SK-N-SH (cell line): Measurements from ENCODE around the gene MYO1D. TPM values are rescaled to one million over a fixed set of nuclear protein-coding genes. Genes with fewer than 3 reads are reported as not detected.

ENCODE experiments used
- CTCF ChIA-PET: fragments of 300-600, 350-600 bp; formaldehyde crosslinking; extraction: SDS; loops from one replicate; lab custom pipeline; 2021; lab: Yijun Ruan, JAX
- POLR2A ChIA-PET: fragments of 350-600 bp; sonication (Branson Sonifier 250); formaldehyde crosslinking; extraction: SDS; loops from one replicate; lab custom pipeline; 2020; ENCODE audit warnings: antibody characterized with exemption, inconsistent platforms; lab: Yijun Ruan, JAX
- DNase-seq: peaks from one replicate; pipeline ENCODE4 v3.0.0; 2012
- H2AFZ ChIP-seq: fragments of 200-600 bp; sonication (generic); 2 replicates; pipeline ENCODE4 v1.8.1; 2016; ENCODE audit warnings: antibody characterized with exemption, mild to moderate bottlenecking, low read depth
- H3F3A ChIP-seq: fragments of 200-600 bp; sonication (generic); replicated peaks from 2 replicates; pipeline ENCODE3; 2016; ENCODE audit warnings: antibody characterized with exemption, mild to moderate bottlenecking; ENCODE audit not compliant: insufficient read depth
- H3K27ac ChIP-seq, 2 experiments: fragments of 200-500 bp in 1 of 2; fragments of 200-600 bp in 1 of 2; sonication (Bioruptor generic) in 1 of 2; sonication (generic), shearing (Covaris generic) in 1 of 2; 2 replicates each; pipeline versions ENCODE4 v1.5.1 to v1.6.1; 2014 to 2016; ENCODE audit warnings: low read depth in 2 of 2, inconsistent platforms in 1 of 2, low read length in 1 of 2, mild to moderate bottlenecking in 1 of 2, mixed read lengths in 1 of 2
- H3K27me3 ChIP-seq: fragments of 200-600 bp; sonication (generic), shearing (Covaris generic); 2 replicates; pipeline ENCODE4 v1.6.1; 2016; ENCODE audit warnings: mixed run types; ENCODE audit not compliant: insufficient read depth
- H3K36me3 ChIP-seq, 2 experiments: fragments of 200-500 bp in 1 of 2; fragments of 200-600 bp in 1 of 2; sonication (Bioruptor generic) in 1 of 2; sonication (generic) in 1 of 2; replicated peaks in 1 of 2; 2 replicates each; pipeline versions ENCODE3 to v1.5.1; 2014 to 2016; ENCODE audit warnings: low read length in 1 of 2, mild to moderate bottlenecking in 1 of 2; ENCODE audit not compliant: insufficient read depth in 2 of 2, control insufficient read depth in 1 of 2
- H3K4me1 ChIP-seq, 2 experiments: fragments of 200-500 bp in 1 of 2; fragments of 200-600 bp in 1 of 2; sonication (Bioruptor generic) in 1 of 2; sonication (generic), shearing (Covaris generic) in 1 of 2; 2 replicates each; pipeline versions ENCODE4 v1.5.1 to v1.6.1; 2014 to 2016; ENCODE audit warnings: low read depth in 1 of 2, low read length in 1 of 2, mixed run types in 1 of 2; ENCODE audit not compliant: insufficient read depth in 2 of 2, control insufficient read depth in 1 of 2
- H3K4me2 ChIP-seq: fragments of 200-600 bp; sonication (generic), shearing (Covaris generic); 2 replicates; pipeline ENCODE4 v1.6.1; 2017; ENCODE audit warnings: mixed run types
- H3K4me3 ChIP-seq, 2 experiments: fragments of 200-500 bp in 1 of 2; fragments of 200-600 bp in 1 of 2; sonication (Bioruptor generic) in 1 of 2; sonication (generic), shearing (Covaris generic) in 1 of 2; 2 replicates each; pipeline versions ENCODE4 v1.5.1 to v1.8.1; 2014 to 2016; ENCODE audit warnings: low read depth in 2 of 2, inconsistent platforms in 1 of 2, low read length in 1 of 2, mild to moderate bottlenecking in 1 of 2, mixed read lengths in 1 of 2, moderate library complexity in 1 of 2
- H3K79me2 ChIP-seq: fragments of 200-600 bp; sonication (generic); 2 replicates; pipeline ENCODE4 v1.8.1; 2017; ENCODE audit warnings: mild to moderate bottlenecking; ENCODE audit not compliant: insufficient read depth
- H3K9ac ChIP-seq: fragments of 200-600 bp; sonication (generic); 2 replicates; pipeline ENCODE4 v1.6.1; 2017; ENCODE audit warnings: mixed run types
- H3K9me2 ChIP-seq: fragments of 200-600 bp; sonication (generic); 2 replicates; pipeline ENCODE4 v1.6.1; 2017; ENCODE audit warnings: mixed run types
- H3K9me3 ChIP-seq: fragments of 200-600 bp; sonication (generic); 2 replicates; pipeline ENCODE4 v1.6.1; 2017; ENCODE audit warnings: mixed run types, mild to moderate bottlenecking, moderate library complexity
- H4K20me1 ChIP-seq: fragments of 200-600 bp; sonication (generic); 2 replicates; pipeline ENCODE4 v1.6.1; 2017; ENCODE audit warnings: mild to moderate bottlenecking, mixed run types; ENCODE audit not compliant: insufficient read depth
- ELF1 ChIP-seq: IDR thresholded peaks from 2 replicates; pipeline ENCODE4 v1.4.0; 2012
- EZH2phosphoT487 ChIP-seq: fragments of 200-600 bp; sonication (generic); IDR thresholded peaks from 2 replicates; pipeline ENCODE4 v1.6.1; 2017; ENCODE audit warnings: low read depth, mixed run types, mild to moderate bottlenecking, antibody characterized with exemption, moderate library complexity, borderline replicate concordance
- FOSL2 ChIP-seq: IDR thresholded peaks from 2 replicates; pipeline ENCODE4 v1.4.0; 2012; ENCODE audit warnings: low read depth, mild to moderate bottlenecking, moderate library complexity, borderline replicate concordance
- FOXJ3 ChIP-seq: sonication (generic); formaldehyde crosslinking; IDR thresholded peaks from 2 replicates; pipeline ENCODE4 v1.5.1; 2020; ENCODE audit warnings: mild to moderate bottlenecking, missing genetic modification reagents
- FOXM1 ChIP-seq: IDR thresholded peaks from 2 replicates; pipeline ENCODE4 v1.4.0; 2012; ENCODE audit warnings: low read depth, mild to moderate bottlenecking
- GATA2 ChIP-seq: sonication (generic); formaldehyde crosslinking; IDR thresholded peaks from 2 replicates; pipeline ENCODE4 v1.5.0; 2020; ENCODE audit warnings: mild to moderate bottlenecking, missing genetic modification reagents
- JUND ChIP-seq: IDR thresholded peaks from 2 replicates; pipeline ENCODE4 v1.4.0; 2012
- NFIC ChIP-seq: IDR thresholded peaks from 2 replicates; pipeline ENCODE4 v1.4.0; 2012; ENCODE audit warnings: borderline replicate concordance
- RCOR1 ChIP-seq: fragments of 150-350 bp; IDR thresholded peaks from 2 replicates; pipeline ENCODE4 v1.6.1; 2017; ENCODE audit warnings: antibody characterized with exemption, low read length
- RFX5 ChIP-seq: IDR thresholded peaks from 2 replicates; pipeline ENCODE4 v1.6.1; 2012; ENCODE audit warnings: mild to moderate bottlenecking, improper control_type of control experiment, low read length
- RXRA ChIP-seq: IDR thresholded peaks from 2 replicates; pipeline ENCODE4 v1.4.0; 2012; ENCODE audit warnings: low read depth, mild to moderate bottlenecking, borderline replicate concordance
- SIN3A ChIP-seq: IDR thresholded peaks from 2 replicates; pipeline ENCODE4 v1.6.1; 2012; ENCODE audit warnings: low read depth, mild to moderate bottlenecking, low read length, moderate library complexity, borderline replicate concordance
- SMC3 ChIP-seq: IDR thresholded peaks from 2 replicates; pipeline ENCODE4 v1.6.1; 2012; ENCODE audit warnings: low read depth, low read length, improper control_type of control experiment
- TAF1 ChIP-seq: IDR thresholded peaks from 2 replicates; pipeline ENCODE4 v1.6.1; 2012; ENCODE audit warnings: low read depth, mild to moderate bottlenecking, low read length, moderate library complexity, borderline replicate concordance
- TEAD4 ChIP-seq: IDR thresholded peaks from 2 replicates; pipeline ENCODE4 v1.4.0; 2012; ENCODE audit warnings: mild to moderate bottlenecking, borderline replicate concordance; ENCODE audit not compliant: insufficient read depth
- WGBS: methylation state at CpG from one replicate; pipeline ENCODE4 v1.1.6; 2017; ENCODE audit warnings: low lambda C conversion rate; 5-methylcytosine and 5-hydroxymethylcytosine counted together
- polyA plus RNA-seq, 3 experiments: library from polyadenylated mRNA; depleted of rRNA; stranded (reverse); fragments of >200 nt; gene quantifications; 2 replicates each; pipeline ENCODE4 v1.2.3, GENCODE V29; 2012
- TF ChIP-seq, protein P1 (sequence below): IDR thresholded peaks from 2 replicates; pipeline ENCODE4 v1.4.0; 2012; ENCODE audit warnings: low read depth
- TF ChIP-seq, protein P2 (sequence below): IDR thresholded peaks from 2 replicates; pipeline ENCODE4 v1.4.0; 2012; ENCODE audit warnings: low read depth, borderline replicate concordance
- TF ChIP-seq, protein P3 (sequence below): IDR thresholded peaks from 2 replicates; pipeline ENCODE4; 2012

The MYO1D gene
- polyA plus RNA-seq, 1 of the 3 experiments (the other 2 are of a cell fraction): 20.4 TPM

DNA sequence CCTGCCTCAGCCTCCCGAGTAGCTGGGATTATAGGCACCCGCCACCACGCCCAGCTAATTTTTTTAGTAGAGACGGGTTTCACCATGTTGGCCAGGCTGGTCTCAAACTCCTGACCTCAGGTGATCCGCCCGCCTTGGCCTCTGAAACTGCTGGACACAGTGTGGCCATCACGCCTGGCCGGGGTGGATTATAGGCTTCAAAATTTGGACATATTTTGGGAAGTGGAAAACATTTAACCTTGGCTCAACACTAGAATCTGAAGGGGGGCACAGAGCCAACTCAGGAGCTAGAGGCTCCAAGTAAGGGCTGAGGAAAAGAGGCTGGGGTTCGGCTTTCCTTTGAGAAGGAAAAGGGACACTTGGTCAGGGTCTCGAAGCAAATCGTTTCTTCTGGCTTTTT, 392.3 kb downstream of the MYO1D start:
- Histone ChIP-seq H4K20me1 (peaks cover 10% of the 10 kb centered on the region; the same call in 1 of the 2 replicates), H3K4me1 (peaks cover 0 to 38% of the 10 kb centered on the region in 2 experiments; a peak in 1 of 4 replicates), H3K9me3 (no peaks in the 10 kb centered on the region), H3K9ac (no peak overlapping the region), H3K4me3 (no peak overlapping the region), H3K36me3 (peaks cover 0 to 48% of the 10 kb centered on the region in 2 experiments), H3K27ac (no peak overlapping the region), H3K27me3 (no peaks in the 10 kb centered on the region), H3K4me2 (no peak overlapping the region), H2AFZ (no peak overlapping the region), H3F3A (peaks cover 25% of the 10 kb centered on the region), H3K9me2 (no peaks in the 10 kb centered on the region), H3K79me2 (no peaks in the 10 kb centered on the region)
- POLR2A ChIA-PET: interaction anchor here (0.6 to 1.3 kb wide), 5 partner anchors 14 to 393 kb away, joined by 3 to 5 read pairs (median 3); partner anchors contain the start of gene PSMD11
- DNase-seq: no peak
- no peak for TF ChIP-seq TEAD4
- TF ChIP-seq EZH2phosphoT487: no peak
- TF ChIP-seq FOSL2: no peak
- TF ChIP-seq RCOR1: no peak
- TF ChIP-seq, protein P1, sequence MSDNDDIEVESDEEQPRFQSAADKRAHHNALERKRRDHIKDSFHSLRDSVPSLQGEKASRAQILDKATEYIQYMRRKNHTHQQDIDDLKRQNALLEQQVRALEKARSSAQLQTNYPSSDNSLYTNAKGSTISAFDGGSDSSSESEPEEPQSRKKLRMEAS: no peak
- no peak for TF ChIP-seq TAF1
- TF ChIP-seq FOXM1: no peak
- no peak for TF ChIP-seq SMC3
- no peak for TF ChIP-seq SIN3A
- TF ChIP-seq GATA2 (CRISPR knock-in tag): no peak
- TF ChIP-seq, protein P2, sequence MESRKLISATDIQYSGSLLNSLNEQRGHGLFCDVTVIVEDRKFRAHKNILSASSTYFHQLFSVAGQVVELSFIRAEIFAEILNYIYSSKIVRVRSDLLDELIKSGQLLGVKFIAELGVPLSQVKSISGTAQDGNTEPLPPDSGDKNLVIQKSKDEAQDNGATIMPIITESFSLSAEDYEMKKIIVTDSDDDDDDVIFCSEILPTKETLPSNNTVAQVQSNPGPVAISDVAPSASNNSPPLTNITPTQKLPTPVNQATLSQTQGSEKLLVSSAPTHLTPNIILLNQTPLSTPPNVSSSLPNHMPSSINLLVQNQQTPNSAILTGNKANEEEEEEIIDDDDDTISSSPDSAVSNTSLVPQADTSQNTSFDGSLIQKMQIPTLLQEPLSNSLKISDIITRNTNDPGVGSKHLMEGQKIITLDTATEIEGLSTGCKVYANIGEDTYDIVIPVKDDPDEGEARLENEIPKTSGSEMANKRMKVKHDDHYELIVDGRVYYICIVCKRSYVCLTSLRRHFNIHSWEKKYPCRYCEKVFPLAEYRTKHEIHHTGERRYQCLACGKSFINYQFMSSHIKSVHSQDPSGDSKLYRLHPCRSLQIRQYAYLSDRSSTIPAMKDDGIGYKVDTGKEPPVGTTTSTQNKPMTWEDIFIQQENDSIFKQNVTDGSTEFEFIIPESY: no peak
- TF ChIP-seq RFX5: no peak
- TF ChIP-seq JUND: no peak
- TF ChIP-seq RXRA: no peak
- TF ChIP-seq, protein P3, sequence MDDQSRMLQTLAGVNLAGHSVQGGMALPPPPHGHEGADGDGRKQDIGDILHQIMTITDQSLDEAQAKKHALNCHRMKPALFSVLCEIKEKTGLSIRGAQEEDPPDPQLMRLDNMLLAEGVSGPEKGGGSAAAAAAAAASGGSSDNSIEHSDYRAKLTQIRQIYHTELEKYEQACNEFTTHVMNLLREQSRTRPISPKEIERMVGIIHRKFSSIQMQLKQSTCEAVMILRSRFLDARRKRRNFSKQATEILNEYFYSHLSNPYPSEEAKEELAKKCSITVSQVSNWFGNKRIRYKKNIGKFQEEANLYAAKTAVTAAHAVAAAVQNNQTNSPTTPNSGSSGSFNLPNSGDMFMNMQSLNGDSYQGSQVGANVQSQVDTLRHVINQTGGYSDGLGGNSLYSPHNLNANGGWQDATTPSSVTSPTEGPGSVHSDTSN: no peak
- no peak for TF ChIP-seq FOXJ3 (CRISPR knock-in tag)
- no peak for TF ChIP-seq ELF1
- TF ChIP-seq NFIC: no peak
- whole genome bisulfite sequencing: 95% methylated on average over 11 of the region's 11 CpGs
- CTCF ChIA-PET: interaction anchor here (1.0 to 11.0 kb wide), 16 partner anchors 14 to 393 kb away, joined by 3 to 102 read pairs (median 10); partner anchors contain the start of genes MYO1D and PSMD11
